Mucosa of descending colon (tissue), 3 donors: ENCODE measurements around the gene ANKRD44. TPM values are rescaled to one million over a fixed set of nuclear protein-coding genes. Genes with fewer than 3 reads are reported as not detected.

Source experiments
- ATAC-seq: fragments of 200-7000 bp; cut with Tn5 transposase; one replicate; pipeline ENCODE4 v1.9.1; 2020; ENCODE audit warnings: mild to moderate bottlenecking, moderate library complexity
- DNase-seq, 3 donors: peaks; one replicate each; pipeline ENCODE4 v3.0.0-alpha.2; 2020
- H3K36me3 ChIP-seq: fragments of 200-600 bp; one replicate; pipeline ENCODE4 v1.8.0; 2021; ENCODE audit warnings: low read depth, mild to moderate bottlenecking
- H3K4me1 ChIP-seq: fragments of 200-600 bp; one replicate; pipeline ENCODE4 v1.8.0; 2021; ENCODE audit warnings: low read depth, mild to moderate bottlenecking
- H3K4me3 ChIP-seq: fragments of 200-600 bp; one replicate; pipeline ENCODE4 v1.8.0; 2021; ENCODE audit warnings: mild to moderate bottlenecking
- H3K9me3 ChIP-seq: fragments of 200-600 bp; one replicate; pipeline ENCODE4 v1.8.0; 2021; ENCODE audit warnings: mild to moderate bottlenecking
- CTCF ChIP-seq: fragments of 200-600 bp; IDR thresholded peaks from one replicate; pipeline ENCODE4 v1.8.0; 2022; ENCODE audit warnings: antibody characterized with exemption, mild to moderate bottlenecking
- intact Hi-C, 2 donors: fragments of 100-400 bp; cut with DNase I in 1 of 2; cut with micrococcal nuclease in 1 of 2; formaldehyde crosslinking; loops; one replicate each; pipeline versions ENCODE4 v1.11.0 to v1.11.1; 2022; cut with DNase I, micrococcal nuclease
- total RNA-seq, 3 donors: library from RNA; stranded (reverse); fragmentation: NEBNext Ultra II Directional in 2 of 3; extraction: Animal tissue kit (Norgen Biotek cat#: 25700) in 2 of 3; gene quantifications; one replicate each; pipeline versions ENCODE4 v1.2.1 to v1.2.4, GENCODE V29; 2021 to 2023
- donor health status: DM: no; HTN: no; CAD: no; lungs with moderate emphysema.
- donor health status: DM: no; HTN: no; CAD: no.
- donor health status: DM: no; HTN: yes; CAD: no.

ANKRD44 gene
- total RNA-seq, 3 donors from 2014 or later, result 9.7 to 25.7 (median 13.7) TPM

GRCh38 chr2:196951973-196952372 lies 358.6 kb downstream of the ANKRD44 start:
- Histone ChIP-seq H3K4me1 (no peaks in the 10 kb centered on the region), H3K9me3 (no peaks in the 10 kb centered on the region), H3K4me3 (no peak overlapping the region), H3K36me3 (no peaks in the 10 kb centered on the region)
- TF ChIP-seq CTCF, result no peak
- ATAC-seq, result peak; percentile 36
- intact Hi-C loops, result no loop called here
- peak in 1 of 3 donors; percentile 16 for DNase-seq

GRCh38 chr2:196949116-196949515 lies 361.5 kb downstream of the ANKRD44 start:
- no peak for DNase-seq
- ATAC-seq, result no peak
- no peaks in the 10 kb centered on the region for H3K4me1 ChIP-seq
- intact Hi-C loops, result no loop called here
- H3K9me3 ChIP-seq, result no peaks in the 10 kb centered on the region
- no peak overlapping the region for H3K4me3 ChIP-seq
- H3K36me3 ChIP-seq, result no peaks in the 10 kb centered on the region
- no peak for TF ChIP-seq CTCF

- no peaks in the 10 kb centered on the region for H3K9me3 ChIP-seq
- H3K4me3 ChIP-seq, result no peak overlapping the region
- DNase-seq, result no peak
- H3K36me3 ChIP-seq, result no peaks in the 10 kb centered on the region
- no peak for TF ChIP-seq CTCF
- no peaks in the 10 kb centered on the region for H3K4me1 ChIP-seq
- intact Hi-C loops, result no loop called here
- no peak for ATAC-seq
Measured at GRCh38 chr2:196944570-196944969, 366.0 kb downstream of the ANKRD44 start.

GRCh38 chr2:196941398-196942078 lies 369.0 kb downstream of the ANKRD44 start:
- TF ChIP-seq CTCF, result no peak

GRCh38 chr2:196939371-196939770 lies 371.2 kb downstream of the ANKRD44 start:
- intact Hi-C loops, result no loop called here

More at GRCh38 chr2:196941398-196942078, 369.0 kb downstream of the ANKRD44 start:
- no peaks in the 10 kb centered on the region for H3K9me3 ChIP-seq
- ATAC-seq, result no peak
- no peak for DNase-seq
- H3K4me3 ChIP-seq, result no peak overlapping the region
- H3K36me3 ChIP-seq, result no peaks in the 10 kb centered on the region
- no peaks in the 10 kb centered on the region for H3K4me1 ChIP-seq
- intact Hi-C loops, result no loop called here

More at GRCh38 chr2:196939371-196939770, 371.2 kb downstream of the ANKRD44 start:
- Histone ChIP-seq H3K4me1 (no peaks in the 10 kb centered on the region), H3K4me3 (no peak overlapping the region), H3K36me3 (no peaks in the 10 kb centered on the region), H3K9me3 (no peaks in the 10 kb centered on the region)
- DNase-seq (no peak), ATAC-seq (no peak)
- TF ChIP-seq CTCF, result no peak

Other genes with a start within 250 kb of the ANKRD44 start
- 100 to 1,000 TPM; 195 to 255 (median 238) TPM for gene SF3B1, start 124.2 kb upstream of the ANKRD44 start, total RNA-seq
- gene COQ10B, start 142.8 kb upstream of the ANKRD44 start, total RNA-seq, result 10 to 100 TPM; 28.1 to 32.4 (median 31.7) TPM
- 100 to 1,000 TPM; 162 to 219 (median 172) TPM for gene HSPD1, start 189.1 kb upstream of the ANKRD44 start, total RNA-seq
- gene HSPE1, start 189.6 kb upstream of the ANKRD44 start, total RNA-seq, result 100 to 1,000 TPM in 1 of 3 donors, 10 to 100 TPM in 2; 79.0 to 106 (median 84.8) TPM
- 10 to 100 TPM; 17.6 to 26.9 (median 26.4) TPM for gene MOB4, start 205.3 kb upstream of the ANKRD44 start, total RNA-seq